GM03348 (cell line): Measurements from ENCODE around the gene GINS2.

Source experiments
- DNase-seq: peaks from one replicate; pipeline ENCODE4 v3.0.0; 2012; ENCODE audit warnings: low spot score

Gene GINS2

GRCh38 chr16:85716022-85716679 is 27.4 kb upstream of the GINS2 start:
- no peak for DNase-seq

GRCh38 chr16:85715169-85716021 is 26.6 kb upstream of the GINS2 start:
- no peak for DNase-seq

- DNase-seq, result no peak
Measured at GRCh38 chr16:85712801-85713200, 24.0 kb upstream of the GINS2 start.

GRCh38 chr16:85711982-85712587 is 23.3 kb upstream of the GINS2 start:
- no peak for DNase-seq

GRCh38 chr16:85710732-85711131 is 22.0 kb upstream of the GINS2 start:
- DNase-seq, result no peak

- no peak for DNase-seq
Measured at GRCh38 chr16:85709766-85710585, 21.2 kb upstream of the GINS2 start.

- DNase-seq, result no peak
Measured at GRCh38 chr16:85708338-85708737, 19.6 kb upstream of the GINS2 start.

GRCh38 chr16:85707528-85708095 is 18.9 kb upstream of the GINS2 start:
- DNase-seq, result no peak

GRCh38 chr16:85706449-85707034 is 17.8 kb upstream of the GINS2 start:
- DNase-seq, result no peak

- no peak for DNase-seq
Measured at GRCh38 chr16:85704900-85705846, 16.4 kb upstream of the GINS2 start.

- no peak for DNase-seq
Measured at GRCh38 chr16:85704011-85704410, 15.3 kb upstream of the GINS2 start.

GRCh38 chr16:85699628-85700027 is 10.9 kb upstream of the GINS2 start:
- DNase-seq, result peak; percentile 49

- DNase-seq, result no peak
Measured at GRCh38 chr16:85698935-85699558, 10.3 kb upstream of the GINS2 start.

GRCh38 chr16:85698459-85698891 is 9.7 kb upstream of the GINS2 start:
- no peak for DNase-seq

- no peak for DNase-seq
Measured at GRCh38 chr16:85697431-85697830, 8.7 kb upstream of the GINS2 start.

GRCh38 chr16:85696781-85697180 is 8.0 kb upstream of the GINS2 start:
- DNase-seq, result no peak

- DNase-seq, result no peak
Measured at GRCh38 chr16:85695196-85696128, 6.7 kb upstream of the GINS2 start.

GRCh38 chr16:85690469-85691064 is 1.8 kb upstream of the GINS2 start:
- no peak for DNase-seq
